Osteocyte (in vitro differentiated cells): Measurements from ENCODE around the gene ANKS1A. TPM values are rescaled to one million over a fixed set of nuclear protein-coding genes. Genes with fewer than 3 reads are reported as not detected.

ENCODE experiments used
- DNase-seq: peaks from one replicate; pipeline ENCODE4 v3.0.0; 2021; ENCODE audit warnings: mixed read lengths; ENCODE audit not compliant: unreplicated experiment; ENCODE audit errors: extremely low spot score
- H3K27ac Mint-ChIP-seq: one replicate; pipeline ENCODE4 v1.8.0; 2021; ENCODE audit warnings: mild to moderate bottlenecking, mixed read lengths; ENCODE audit not compliant: unreplicated experiment
- H3K27me3 Mint-ChIP-seq: one replicate; pipeline ENCODE4 v1.8.0; 2021; ENCODE audit warnings: mixed read lengths; ENCODE audit not compliant: unreplicated experiment
- H3K36me3 Mint-ChIP-seq: one replicate; pipeline ENCODE4 v1.8.0; 2021; ENCODE audit warnings: mixed read lengths; ENCODE audit not compliant: unreplicated experiment
- H3K4me1 Mint-ChIP-seq: one replicate; pipeline ENCODE4 v1.8.0; 2021; ENCODE audit warnings: mixed read lengths; ENCODE audit not compliant: unreplicated experiment
- H3K4me3 Mint-ChIP-seq: one replicate; pipeline ENCODE4 v1.8.0; 2021; ENCODE audit warnings: mild to moderate bottlenecking, moderate library complexity, mixed read lengths; ENCODE audit not compliant: unreplicated experiment
- H3K9me3 Mint-ChIP-seq: one replicate; pipeline ENCODE4 v1.8.0; 2021; ENCODE audit warnings: mixed read lengths; ENCODE audit not compliant: unreplicated experiment
- CTCF ChIP-seq: fragments of 200-600 bp; sonication (generic); IDR thresholded peaks from 2 replicates; pipeline ENCODE4 v1.5.0; 2021; ENCODE audit warnings: antibody characterized with exemption, mild to moderate bottlenecking, moderate library complexity
- total RNA-seq: library from RNA; stranded (reverse); gene quantifications from 2 replicates; pipeline ENCODE4 v1.2.1, GENCODE V29; 2021

Gene ANKS1A
- total RNA-seq, 1 donor from 2014 or later = 15.5 TPM

- Mint-ChIP-seq H3K27me3 (no peaks in the 10 kb centered on the region), H3K9me3 (no peaks in the 10 kb centered on the region), H3K4me1 (peaks cover 51% of the 10 kb centered on the region), H3K36me3 (peaks cover 37% of the 10 kb centered on the region), H3K27ac (no peak overlapping the region), H3K4me3 (no peak overlapping the region)
- peak; percentile 79 for DNase-seq
- TF ChIP-seq CTCF = no peak
These were observed 199.5 kb downstream of the ANKS1A start for GRCh38 chr6:35088281-35089215.

GRCh38 chr6:35089216-35089934 lies 200.3 kb downstream of the ANKS1A start:
- Mint-ChIP-seq H3K9me3 (no peaks in the 10 kb centered on the region), H3K36me3 (peaks cover 35% of the 10 kb centered on the region), H3K4me1 (peaks cover 58% of the 10 kb centered on the region), H3K4me3 (no peak overlapping the region), H3K27me3 (no peaks in the 10 kb centered on the region), H3K27ac (peak overlapping the region; percentile 81)
- no peak for TF ChIP-seq CTCF
- DNase-seq = peak; percentile 78

- no peaks in the 10 kb centered on the region for H3K27me3 Mint-ChIP-seq
- H3K36me3 Mint-ChIP-seq = peaks cover 33% of the 10 kb centered on the region
- no peak for TF ChIP-seq CTCF
- no peak overlapping the region for H3K4me3 Mint-ChIP-seq
- H3K4me1 Mint-ChIP-seq = peaks cover 58% of the 10 kb centered on the region
- DNase-seq = peak; percentile 74
- peak overlapping the region; percentile 81 for H3K27ac Mint-ChIP-seq
- no peaks in the 10 kb centered on the region for H3K9me3 Mint-ChIP-seq
These were observed 201.0 kb downstream of the ANKS1A start for GRCh38 chr6:35089935-35090505.

- Mint-ChIP-seq H3K4me1 (peaks cover 62% of the 10 kb centered on the region), H3K27ac (no peak overlapping the region), H3K27me3 (no peaks in the 10 kb centered on the region), H3K36me3 (peaks cover 29% of the 10 kb centered on the region), H3K4me3 (no peak overlapping the region), H3K9me3 (no peaks in the 10 kb centered on the region)
- TF ChIP-seq CTCF = no peak
- DNase-seq = peak; percentile 59
These were observed 201.7 kb downstream of the ANKS1A start for GRCh38 chr6:35090734-35091133.
